Loucy (cell line): ENCODE data around the gene C3orf80.

Experiments used
- CTCF ChIP-seq: fragments of 200-600 bp; sonication (generic); conservative IDR thresholded peaks from 2 replicates; pipeline ENCODE4 v1.5.1; 2014; ENCODE audit warnings: mild to moderate bottlenecking, antibody characterized with exemption, low read length
- EZH2phosphoT487 ChIP-seq: fragments of 200-600 bp; IDR thresholded peaks from 2 replicates; pipeline ENCODE4 v1.6.1; 2018; ENCODE audit warnings: antibody characterized with exemption, mild to moderate bottlenecking, moderate library complexity, borderline replicate concordance

GRCh38 chr3:160220038-160220437 lies 5.2 kb upstream of the C3orf80 start:
- TF ChIP-seq EZH2phosphoT487 (no peak), CTCF (no peak)
